ENCODE measurements around the gene ART1. TPM values are rescaled to one million over a fixed set of nuclear protein-coding genes. Genes with fewer than 3 reads are reported as not detected.
"Not testable (repeated sequence)": the region's sequence is repeated elsewhere in the genome, so short reads cannot be mapped to it uniquely, and the experiment has no call there.

ART1 gene
- total and polyA plus RNA-seq, 2 donors (not counting 1 experiment from before 2014, with no cell fraction given) = not detected

- H3K36me3 ChIP-seq (replicated peaks in 1 of 2; ENCODE audit: control extremely low read depth in 1 of 2, control insufficient read depth in 1 of 2, extremely low read depth in 1 of 2, insufficient read depth in 2 of 2, low read length in 1 of 2); H3K9ac ChIP-seq (ENCODE audit: low read length); H3K4me2 ChIP-seq (replicated peaks; ENCODE audit: low read depth, low read length, poor library complexity, severe bottlenecking); H3K4me3 Mint-ChIP-seq; POLR2A ChIA-PET; intact Hi-C loops (cut with micrococcal nuclease); H3K27ac ChIP-seq (ENCODE audit: low read length in 2 of 2); H4K20me1 ChIP-seq (ENCODE audit: control insufficient read depth, insufficient read depth, low read length, poor library complexity, severe bottlenecking); H3K27me3 ChIP-seq (replicated peaks in 1 of 4; ENCODE audit: control extremely low read depth in 1 of 4, control insufficient read depth in 3 of 4, insufficient read depth in 4 of 4, low read length in 3 of 4); H3K4me1 ChIP-seq (ENCODE audit: control insufficient read depth in 2 of 2, insufficient read depth in 2 of 2, low read length in 2 of 2); H2AFZ ChIP-seq (ENCODE audit: insufficient read depth, low read depth, low read length, poor library complexity, severe bottlenecking); H3K9me3 ChIP-seq (ENCODE audit: control extremely low read depth in 1 of 3, control insufficient read depth in 2 of 3, insufficient read depth in 1 of 3, low read length in 2 of 3); DNase-seq; H3K9me3 Mint-ChIP-seq (ENCODE audit: insufficient read depth); H3K4me1 Mint-ChIP-seq; CTCF ChIA-PET; H3K4me3 ChIP-seq (ENCODE audit: control extremely low read depth in 1 of 5, extremely low read depth in 1 of 5, insufficient read depth in 1 of 5, low read depth in 2 of 5, low read length in 4 of 5); H3K27ac Mint-ChIP-seq; ATAC-seq (ENCODE audit: low read depth); H3K79me2 ChIP-seq (ENCODE audit: control insufficient read depth, insufficient read depth, low read length): not testable (repeated sequence)
- 100% methylated on average over 1 of the region's 3 CpGs for WGBS (ENCODE audit: insufficient coverage)
- H3K27me3 Mint-ChIP-seq = peaks cover 31% of the 10 kb centered on the region
Observed at GRCh38 chr11:3652514-3652913, 7.6 kb downstream of the ART1 start.

GRCh38 chr11:3655547-3655946, 10.6 kb downstream of the ART1 start:
- CTCF ChIA-PET = no interaction called here
- H3K27ac Mint-ChIP-seq = no peak overlapping the region
- H3K4me1 ChIP-seq (ENCODE audit: control insufficient read depth in 2 of 2, insufficient read depth in 2 of 2, low read length in 2 of 2) = no peaks in the 10 kb centered on the region
- ATAC-seq (ENCODE audit: low read depth) (no peak), DNase-seq (no peak)
- no peaks in the 10 kb centered on the region for H3K4me1 Mint-ChIP-seq
- intact Hi-C loops (cut with micrococcal nuclease) = no loop called here
- POLR2A ChIA-PET = no interaction called here
- no peaks in the 10 kb centered on the region for H3K79me2 ChIP-seq (ENCODE audit: control insufficient read depth, insufficient read depth, low read length)
- H3K9ac ChIP-seq (ENCODE audit: low read length) = no peak overlapping the region
- no peaks in the 10 kb centered on the region for H4K20me1 ChIP-seq (ENCODE audit: control insufficient read depth, insufficient read depth, low read length, poor library complexity, severe bottlenecking)
- H2AFZ ChIP-seq (ENCODE audit: insufficient read depth, low read depth, low read length, poor library complexity, severe bottlenecking) = no peak overlapping the region
- H3K4me3 ChIP-seq (ENCODE audit: control extremely low read depth in 1 of 5, extremely low read depth in 1 of 5, insufficient read depth in 1 of 5, low read depth in 2 of 5, low read length in 4 of 5) = no peak overlapping the region
- peaks cover 0 to 3% (median 0%) of the 10 kb centered on the region in 4 experiments for H3K27me3 ChIP-seq (replicated peaks in 1 of 4; ENCODE audit: control extremely low read depth in 1 of 4, control insufficient read depth in 3 of 4, insufficient read depth in 4 of 4, low read length in 3 of 4)
- H3K4me2 ChIP-seq (replicated peaks; ENCODE audit: low read depth, low read length, poor library complexity, severe bottlenecking) = no peak overlapping the region
- H3K4me3 Mint-ChIP-seq = no peak overlapping the region
- H3K27me3 Mint-ChIP-seq = peaks cover 18% of the 10 kb centered on the region
- H3K9me3 ChIP-seq (ENCODE audit: control extremely low read depth in 1 of 3, control insufficient read depth in 2 of 3, insufficient read depth in 1 of 3, low read length in 2 of 3) = no peaks in the 10 kb centered on the region
- no peaks in the 10 kb centered on the region for H3K36me3 ChIP-seq (replicated peaks in 1 of 2; ENCODE audit: control extremely low read depth in 1 of 2, control insufficient read depth in 1 of 2, extremely low read depth in 1 of 2, insufficient read depth in 2 of 2, low read length in 1 of 2)
- 100% methylated on average over 3 of the region's 3 CpGs for WGBS (ENCODE audit: insufficient coverage)
- H3K27ac ChIP-seq (ENCODE audit: low read length in 2 of 2) = no peak overlapping the region
- TF ChIP-seq CTCF (IDR thresholded peaks at IDR 0.05) (no peak), EZH2 (IDR thresholded peaks at IDR 0.05; ENCODE audit: borderline replicate concordance, insufficient read depth, low read depth, low read length, poor library complexity, severe bottlenecking) (no peak)
- no peaks in the 10 kb centered on the region for H3K9me3 Mint-ChIP-seq (ENCODE audit: insufficient read depth)

GRCh38 chr11:3657331-3657730, 12.4 kb downstream of the ART1 start:
- H3K4me1 ChIP-seq (ENCODE audit: control insufficient read depth in 2 of 2, insufficient read depth in 2 of 2, low read length in 2 of 2); H3K27ac ChIP-seq (ENCODE audit: low read length in 2 of 2); H4K20me1 ChIP-seq (ENCODE audit: control insufficient read depth, insufficient read depth, low read length, poor library complexity, severe bottlenecking); H3K4me1 Mint-ChIP-seq; H3K27ac Mint-ChIP-seq; intact Hi-C loops (cut with micrococcal nuclease); POLR2A ChIA-PET; DNase-seq; H3K4me3 Mint-ChIP-seq; H3K9ac ChIP-seq (ENCODE audit: low read length); H3K9me3 ChIP-seq (ENCODE audit: control extremely low read depth in 1 of 3, control insufficient read depth in 2 of 3, insufficient read depth in 1 of 3, low read length in 2 of 3); ATAC-seq (ENCODE audit: low read depth); H3K27me3 ChIP-seq (replicated peaks in 1 of 4; ENCODE audit: control extremely low read depth in 1 of 4, control insufficient read depth in 3 of 4, insufficient read depth in 4 of 4, low read length in 3 of 4); H3K36me3 ChIP-seq (replicated peaks in 1 of 2; ENCODE audit: control extremely low read depth in 1 of 2, control insufficient read depth in 1 of 2, extremely low read depth in 1 of 2, insufficient read depth in 2 of 2, low read length in 1 of 2); H3K79me2 ChIP-seq (ENCODE audit: control insufficient read depth, insufficient read depth, low read length); H2AFZ ChIP-seq (ENCODE audit: insufficient read depth, low read depth, low read length, poor library complexity, severe bottlenecking); H3K9me3 Mint-ChIP-seq (ENCODE audit: insufficient read depth); H3K4me2 ChIP-seq (replicated peaks; ENCODE audit: low read depth, low read length, poor library complexity, severe bottlenecking); CTCF ChIA-PET; H3K4me3 ChIP-seq (ENCODE audit: control extremely low read depth in 1 of 5, extremely low read depth in 1 of 5, insufficient read depth in 1 of 5, low read depth in 2 of 5, low read length in 4 of 5): not testable (repeated sequence)
- peaks cover 13% of the 10 kb centered on the region for H3K27me3 Mint-ChIP-seq
- WGBS (ENCODE audit: insufficient coverage) = 100% methylated on average over 3 of the region's 5 CpGs

All from B cell (primary cell).